ENCODE data around the gene GINM1.

DNA sequence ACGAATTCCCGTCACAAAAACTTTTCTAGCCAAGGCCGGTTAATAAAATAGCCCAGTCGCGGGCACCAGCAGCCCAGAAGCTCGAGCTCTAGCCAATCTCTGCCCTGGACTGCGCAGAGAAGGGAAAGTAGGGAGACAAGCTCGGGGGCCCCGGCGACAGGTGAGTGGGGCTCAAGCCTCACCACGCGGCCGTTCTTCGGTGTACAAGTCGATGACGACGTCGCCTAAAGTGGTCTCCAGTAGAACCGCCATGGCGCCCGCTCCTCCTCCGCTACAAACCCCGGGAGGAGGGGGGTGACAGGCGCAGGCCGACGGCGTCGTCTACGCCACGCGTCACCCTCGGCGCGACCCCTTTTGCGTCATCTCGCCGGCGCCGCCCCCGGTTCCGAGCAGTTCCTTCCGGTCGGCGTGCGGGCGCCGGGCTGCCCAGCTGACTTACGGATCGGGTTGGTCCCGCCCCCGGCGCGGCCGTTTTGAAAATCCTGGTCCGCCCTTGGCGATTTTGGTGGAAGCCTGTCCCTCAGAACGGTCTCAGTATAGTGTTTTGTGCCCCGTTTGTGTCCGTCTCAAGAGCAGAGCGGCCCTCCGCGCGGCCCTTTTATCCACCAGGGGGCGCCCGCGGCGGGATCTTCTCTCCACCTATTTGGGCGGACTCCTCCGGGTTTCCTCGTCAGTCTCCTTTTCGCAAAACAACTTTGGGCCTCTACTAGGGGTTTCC, 20.3 kb upstream of the GINM1 start, which contains the start of gene PPIL4:
- TF ChIP-seq CTCF (IDR thresholded peaks at IDR 0.05) (peak; percentile 60 to 86 (median 79)), POLR2A (IDR thresholded peaks at IDR 0.05) (peak; percentile 73 to 85)

Data from adrenal gland (tissue), 5 donors.